T-cell (primary cell): ENCODE measurements around the gene MYF5. TPM values are rescaled to one million over a fixed set of nuclear protein-coding genes. Genes with fewer than 3 reads are reported as not detected.

Experiments
- ATAC-seq, 4 experiments: fragments of 200-7000 bp in 3 of 4; fragments of 150-1000 bp in 1 of 4; cut with Tn5 transposase; replicated peaks in 1 of 4; 1 replicate in 3 of 4; 2 replicates in 1 of 4; pipeline ENCODE4 v1.10.0; 2021; ENCODE audit warnings: moderate library complexity in 3 of 4, mild to moderate bottlenecking in 2 of 4, moderate number of reproducible peaks in 1 of 4
- CTCF ChIA-PET, 2 donors: fragments of 300-600 bp; sonication (Branson Sonifier 250); formaldehyde crosslinking; loops; one replicate each; lab custom pipeline; 2022; ENCODE audit warnings: antibody characterized with exemption in 2 of 2; lab: Charles Lee
- POLR2A ChIA-PET, 2 donors: fragments of 300-600 bp; sonication (Branson Sonifier 250); formaldehyde crosslinking; loops; one replicate each; lab custom pipeline; 2022; ENCODE audit warnings: antibody characterized with exemption in 2 of 2; lab: Charles Lee
- DNase-seq, 35 experiments: peaks; one replicate each; pipeline versions ENCODE4 v3.0.0 to v3.0.0-alpha.2; 2013 to 2023
- H3K27ac ChIP-seq: one replicate; pipeline ENCODE4 v1.5.1; 2013; ENCODE audit warnings: low read length
- H3K27me3 ChIP-seq, 2 experiments: replicated peaks in 1 of 2; 1 replicate in 1 of 2; 2 replicates in 1 of 2; pipeline versions ENCODE4 v1.6.1 to v1.7.0; 2013; ENCODE audit warnings: low read length in 1 of 2, mixed read lengths in 1 of 2; ENCODE audit not compliant: control insufficient read depth in 2 of 2, insufficient read depth in 2 of 2; ENCODE audit errors: extremely low read depth in 1 of 2
- H3K36me3 ChIP-seq, 2 donors: 1 replicate in 1 of 2; 2 replicates in 1 of 2; pipeline versions ENCODE4 v1.6.1 to v1.7.0; 2013; ENCODE audit warnings: low read length in 1 of 2; ENCODE audit not compliant: control insufficient read depth in 2 of 2, insufficient read depth in 1 of 2; ENCODE audit errors: extremely low read depth in 1 of 2
- H3K4me1 ChIP-seq, 2 experiments: 1 replicate in 1 of 2; 2 replicates in 1 of 2; pipeline versions ENCODE4 v1.6.1 to v1.7.0; 2013; ENCODE audit warnings: low read length in 2 of 2, mixed read lengths in 1 of 2; ENCODE audit not compliant: insufficient read depth in 2 of 2, control insufficient read depth in 1 of 2; ENCODE audit errors: extremely low read depth in 1 of 2
- H3K4me3 ChIP-seq, 2 donors: 1 replicate in 1 of 2; 2 replicates in 1 of 2; pipeline versions ENCODE4 v1.5.1 to v1.7.0; 2013; ENCODE audit warnings: mild to moderate bottlenecking in 2 of 2, low read length in 1 of 2, moderate library complexity in 1 of 2; ENCODE audit not compliant: control insufficient read depth in 1 of 2; ENCODE audit errors: extremely low read depth in 1 of 2
- H3K9me3 ChIP-seq: 2 replicates; pipeline ENCODE4 v1.7.0; 2013
- H3K27ac Mint-ChIP-seq, 2 donors: one replicate each; pipeline ENCODE4 v1.8.0; 2020 to 2021; ENCODE audit warnings: mild to moderate bottlenecking in 2 of 2, mixed read lengths in 2 of 2
- H3K27me3 Mint-ChIP-seq, 2 donors: one replicate each; pipeline ENCODE4 v1.8.0; 2021 to 2022; ENCODE audit warnings: mixed read lengths in 2 of 2
- H3K36me3 Mint-ChIP-seq: one replicate; pipeline ENCODE4 v1.8.0; 2021; ENCODE audit warnings: mixed read lengths
- H3K4me1 Mint-ChIP-seq, 3 donors: one replicate each; pipeline ENCODE4 v1.8.0; 2020 to 2022; ENCODE audit warnings: mixed read lengths in 3 of 3, mild to moderate bottlenecking in 1 of 3
- H3K4me3 Mint-ChIP-seq, 3 donors: one replicate each; pipeline ENCODE4 v1.8.0; 2020 to 2022; ENCODE audit warnings: mild to moderate bottlenecking in 3 of 3, mixed read lengths in 3 of 3, moderate library complexity in 3 of 3
- H3K9me3 Mint-ChIP-seq, 3 donors: one replicate each; pipeline ENCODE4 v1.8.0; 2020 to 2022; ENCODE audit warnings: mixed read lengths in 3 of 3
- WGBS: methylation state at CpG from one replicate; pipeline ENCODE4 v1.1.5; 2013; ENCODE audit warnings: missing lambda C conversion rate; ENCODE audit not compliant: insufficient coverage; 5-methylcytosine and 5-hydroxymethylcytosine counted together
- total RNA-seq, 35 experiments: library from RNA in 6 of 35; stranded (reverse) in 6 of 35; fragments of 120-200 nt in 1 of 35; gene quantifications; one replicate each; pipeline versions ENCODE4 v1.2.1 to v1.2.4 and lab custom pipeline; 2013 to 2026

MYF5 gene
- total RNA-seq, 5 donors from 2014 or later (not counting 1 experiment from before 2014, with no cell fraction given), result not detected

- peaks cover 18 to 20% of the 10 kb centered on the region in 2 donors for H3K27me3 Mint-ChIP-seq
- H3K27ac Mint-ChIP-seq, result no peak overlapping the region
- ATAC-seq (no peak), DNase-seq (no peak)
- POLR2A ChIA-PET, result no interaction called here
- no CpG with 5 or more reads among the region's 2 CpGs for WGBS
- Histone ChIP-seq H3K9me3 (no peaks in the 10 kb centered on the region), H3K36me3 (no peaks in the 10 kb centered on the region), H3K27ac (no peak overlapping the region), H3K4me3 (no peak overlapping the region), H3K27me3 (peaks cover 5 to 14% of the 10 kb centered on the region in 2 experiments), H3K4me1 (no peaks in the 10 kb centered on the region)
- CTCF ChIA-PET, result no interaction called here
- H3K4me1 Mint-ChIP-seq, result no peaks in the 10 kb centered on the region
- H3K9me3 Mint-ChIP-seq, result peaks cover 0 to 5% (median 5%) of the 10 kb centered on the region in 3 donors
- no peak overlapping the region for H3K4me3 Mint-ChIP-seq
- no peaks in the 10 kb centered on the region for H3K36me3 Mint-ChIP-seq
These were observed 12.3 kb upstream of the MYF5 start for GRCh38 chr12:80704420-80704819.

- ChIA-PET POLR2A (no interaction called here), CTCF (no interaction called here)
- H3K4me1 Mint-ChIP-seq, result no peaks in the 10 kb centered on the region
- no peaks in the 10 kb centered on the region for H3K9me3 ChIP-seq
- H3K27ac Mint-ChIP-seq, result peak within 1 kb of the TSS in 1 of 2 donors; percentile 19
- H3K4me3 Mint-ChIP-seq, result no peak within 1 kb of the TSS
- no peaks in the 10 kb centered on the region for H3K4me1 ChIP-seq
- peaks cover 5 to 14% of the 10 kb centered on the region in 2 experiments for H3K27me3 ChIP-seq
- peaks cover 24 to 25% of the 10 kb centered on the region in 2 donors for H3K27me3 Mint-ChIP-seq
- H3K27ac ChIP-seq, result no peak within 1 kb of the TSS
- no peaks in the 10 kb centered on the region for H3K36me3 ChIP-seq
- no peak for DNase-seq
- H3K36me3 Mint-ChIP-seq, result no peaks in the 10 kb centered on the region
- 74% methylated on average over 3 of the region's 4 CpGs for WGBS
- no peak for ATAC-seq
- H3K4me3 ChIP-seq, result no peak within 1 kb of the TSS
- H3K9me3 Mint-ChIP-seq, result peaks cover 0 to 5% (median 5%) of the 10 kb centered on the region in 3 donors
These were observed 9.4 kb upstream of the MYF5 start, which contains the start of gene MYF6 for GRCh38 chr12:80707126-80707829. Gene MYF6 (plus strand): TSS chr12:80707634. CDS start chr12:80707720, 86 bp downstream.

- Mint-ChIP-seq H3K36me3 (no peaks in the 10 kb centered on the region), H3K4me3 (no peak overlapping the region), H3K27ac (peak overlapping the region in 1 of 2 donors; percentile 19), H3K4me1 (no peaks in the 10 kb centered on the region), H3K27me3 (peaks cover 24 to 29% of the 10 kb centered on the region in 2 donors), H3K9me3 (peaks cover 0 to 5% (median 5%) of the 10 kb centered on the region in 3 donors)
- ChIA-PET POLR2A (no interaction called here), CTCF (no interaction called here)
- DNase-seq (no peak), ATAC-seq (no peak)
- Histone ChIP-seq H3K9me3 (no peaks in the 10 kb centered on the region), H3K27me3 (peaks cover 8 to 14% of the 10 kb centered on the region in 2 experiments), H3K36me3 (no peaks in the 10 kb centered on the region), H3K4me1 (no peaks in the 10 kb centered on the region), H3K4me3 (no peak overlapping the region), H3K27ac (no peak overlapping the region)
- 23% methylated on average over 19 of the region's 21 CpGs for WGBS
These were observed 8.9 kb upstream of the MYF5 start for GRCh38 chr12:80707830-80708258.

GRCh38 chr12:80708259-80708974, 8.3 kb upstream of the MYF5 start:
- CTCF ChIA-PET, result no interaction called here
- H3K27me3 ChIP-seq, result peaks cover 9 to 14% of the 10 kb centered on the region in 2 experiments
- no peaks in the 10 kb centered on the region for H3K4me1 ChIP-seq
- ATAC-seq, result no peak
- no peaks in the 10 kb centered on the region for H3K36me3 ChIP-seq
- Mint-ChIP-seq H3K27ac (no peak overlapping the region), H3K36me3 (no peaks in the 10 kb centered on the region), H3K4me3 (no peak overlapping the region), H3K9me3 (peaks cover 0 to 5% (median 2%) of the 10 kb centered on the region in 3 donors), H3K27me3 (peaks cover 24 to 29% of the 10 kb centered on the region in 2 donors), H3K4me1 (no peaks in the 10 kb centered on the region)
- WGBS, result 6% methylated on average over 41 of the region's 50 CpGs
- DNase-seq, result no peak
- H3K27ac ChIP-seq, result no peak overlapping the region
- no peaks in the 10 kb centered on the region for H3K9me3 ChIP-seq
- POLR2A ChIA-PET, result no interaction called here
- H3K4me3 ChIP-seq, result no peak overlapping the region

GRCh38 chr12:80708975-80709328, 7.8 kb upstream of the MYF5 start:
- no peak overlapping the region for H3K4me3 Mint-ChIP-seq
- Histone ChIP-seq H3K27ac (no peak overlapping the region), H3K36me3 (no peaks in the 10 kb centered on the region), H3K4me1 (no peaks in the 10 kb centered on the region), H3K9me3 (no peaks in the 10 kb centered on the region), H3K4me3 (no peak overlapping the region), H3K27me3 (peaks cover 9 to 15% of the 10 kb centered on the region in 2 experiments)
- peaks cover 0 to 1% (median 0%) of the 10 kb centered on the region in 3 donors for H3K4me1 Mint-ChIP-seq
- ChIA-PET POLR2A (no interaction called here), CTCF (no interaction called here)
- peaks cover 0 to 5% (median 0%) of the 10 kb centered on the region in 3 donors for H3K9me3 Mint-ChIP-seq
- no peak for DNase-seq
- no peak overlapping the region for H3K27ac Mint-ChIP-seq
- no peak for ATAC-seq
- H3K36me3 Mint-ChIP-seq, result no peaks in the 10 kb centered on the region
- H3K27me3 Mint-ChIP-seq, result peaks cover 25 to 34% of the 10 kb centered on the region in 2 donors
- 33% methylated on average over 3 of the region's 10 CpGs for WGBS

GRCh38 chr12:80709811-80710726, 6.6 kb upstream of the MYF5 start:
- ChIA-PET POLR2A (interaction anchor here in 1 of 2 donors (0.6 kb wide), 1 partner anchor 79 kb away, joined by 3 read pairs; no protein-coding TSS in a partner anchor), CTCF (no interaction called here)
- no peak for DNase-seq
- ATAC-seq, result no peak
- no peaks in the 10 kb centered on the region for H3K4me1 ChIP-seq
- H3K27me3 ChIP-seq, result peaks cover 11 to 18% of the 10 kb centered on the region in 2 experiments
- Mint-ChIP-seq H3K4me1 (peaks cover 0 to 4% (median 0%) of the 10 kb centered on the region in 3 donors), H3K9me3 (peaks cover 0 to 5% (median 0%) of the 10 kb centered on the region in 3 donors), H3K36me3 (no peaks in the 10 kb centered on the region), H3K27me3 (peaks cover 32 to 45% of the 10 kb centered on the region in 2 donors), H3K27ac (no peak overlapping the region), H3K4me3 (no peak overlapping the region)
- H3K4me3 ChIP-seq, result no peak overlapping the region
- H3K9me3 ChIP-seq, result no peaks in the 10 kb centered on the region
- H3K27ac ChIP-seq, result no peak overlapping the region
- no peaks in the 10 kb centered on the region for H3K36me3 ChIP-seq
- 53% methylated on average over 9 of the region's 20 CpGs for WGBS
